Measurements from ENCODE around the gene SMC6.

- no peak for TF ChIP-seq MXI1 (IDR thresholded peaks at IDR 0.05; ENCODE audit: low read depth, low read length)
- TF ChIP-seq, protein P1, sequence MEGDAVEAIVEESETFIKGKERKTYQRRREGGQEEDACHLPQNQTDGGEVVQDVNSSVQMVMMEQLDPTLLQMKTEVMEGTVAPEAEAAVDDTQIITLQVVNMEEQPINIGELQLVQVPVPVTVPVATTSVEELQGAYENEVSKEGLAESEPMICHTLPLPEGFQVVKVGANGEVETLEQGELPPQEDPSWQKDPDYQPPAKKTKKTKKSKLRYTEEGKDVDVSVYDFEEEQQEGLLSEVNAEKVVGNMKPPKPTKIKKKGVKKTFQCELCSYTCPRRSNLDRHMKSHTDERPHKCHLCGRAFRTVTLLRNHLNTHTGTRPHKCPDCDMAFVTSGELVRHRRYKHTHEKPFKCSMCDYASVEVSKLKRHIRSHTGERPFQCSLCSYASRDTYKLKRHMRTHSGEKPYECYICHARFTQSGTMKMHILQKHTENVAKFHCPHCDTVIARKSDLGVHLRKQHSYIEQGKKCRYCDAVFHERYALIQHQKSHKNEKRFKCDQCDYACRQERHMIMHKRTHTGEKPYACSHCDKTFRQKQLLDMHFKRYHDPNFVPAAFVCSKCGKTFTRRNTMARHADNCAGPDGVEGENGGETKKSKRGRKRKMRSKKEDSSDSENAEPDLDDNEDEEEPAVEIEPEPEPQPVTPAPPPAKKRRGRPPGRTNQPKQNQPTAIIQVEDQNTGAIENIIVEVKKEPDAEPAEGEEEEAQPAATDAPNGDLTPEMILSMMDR (IDR thresholded peaks at IDR 0.05) = no peak
- no peak for TF ChIP-seq SIN3A (IDR thresholded peaks at IDR 0.05; ENCODE audit: borderline replicate concordance, low read depth, low read length)
- no peak for TF ChIP-seq REST (IDR thresholded peaks at IDR 0.05; ENCODE audit: low read depth, low read length)
- TF ChIP-seq, protein P2, sequence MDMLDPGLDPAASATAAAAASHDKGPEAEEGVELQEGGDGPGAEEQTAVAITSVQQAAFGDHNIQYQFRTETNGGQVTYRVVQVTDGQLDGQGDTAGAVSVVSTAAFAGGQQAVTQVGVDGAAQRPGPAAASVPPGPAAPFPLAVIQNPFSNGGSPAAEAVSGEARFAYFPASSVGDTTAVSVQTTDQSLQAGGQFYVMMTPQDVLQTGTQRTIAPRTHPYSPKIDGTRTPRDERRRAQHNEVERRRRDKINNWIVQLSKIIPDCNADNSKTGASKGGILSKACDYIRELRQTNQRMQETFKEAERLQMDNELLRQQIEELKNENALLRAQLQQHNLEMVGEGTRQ (IDR thresholded peaks at IDR 0.05; ENCODE audit: borderline replicate concordance, low read depth, low read length) = no peak
- TF ChIP-seq GATA2 (CRISPR knock-in tag; IDR thresholded peaks at IDR 0.05) = no peak
- TF ChIP-seq POLR2AphosphoS5 (IDR thresholded peaks at IDR 0.05; ENCODE audit: low read depth, low read length) = no peak
- TF ChIP-seq NRF1 (IDR thresholded peaks at IDR 0.05; ENCODE audit: low read depth, low read length) = no peak
- no peak for TF ChIP-seq EP300 (IDR thresholded peaks at IDR 0.05; ENCODE audit: borderline replicate concordance in 1 of 2, low read depth in 1 of 2, low read length in 1 of 2)
- no peak for TF ChIP-seq EZH2phosphoT487 (IDR thresholded peaks at IDR 0.05; ENCODE audit: borderline replicate concordance, low read depth)
- TF ChIP-seq, protein P3, sequence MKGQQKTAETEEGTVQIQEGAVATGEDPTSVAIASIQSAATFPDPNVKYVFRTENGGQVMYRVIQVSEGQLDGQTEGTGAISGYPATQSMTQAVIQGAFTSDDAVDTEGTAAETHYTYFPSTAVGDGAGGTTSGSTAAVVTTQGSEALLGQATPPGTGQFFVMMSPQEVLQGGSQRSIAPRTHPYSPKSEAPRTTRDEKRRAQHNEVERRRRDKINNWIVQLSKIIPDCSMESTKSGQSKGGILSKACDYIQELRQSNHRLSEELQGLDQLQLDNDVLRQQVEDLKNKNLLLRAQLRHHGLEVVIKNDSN (IDR thresholded peaks at IDR 0.05; ENCODE audit: borderline replicate concordance, low read depth) = no peak
- no peak for TF ChIP-seq NFIC (IDR thresholded peaks at IDR 0.05; ENCODE audit: borderline replicate concordance)
- no peak for TF ChIP-seq TAF1 (IDR thresholded peaks at IDR 0.05; ENCODE audit: borderline replicate concordance, low read depth, low read length)
These were observed 1.3 kb upstream of the SMC6 start for GRCh38 chr2:17754773-17755425.
